ENCODE results near the gene ZBTB46.

DNA sequence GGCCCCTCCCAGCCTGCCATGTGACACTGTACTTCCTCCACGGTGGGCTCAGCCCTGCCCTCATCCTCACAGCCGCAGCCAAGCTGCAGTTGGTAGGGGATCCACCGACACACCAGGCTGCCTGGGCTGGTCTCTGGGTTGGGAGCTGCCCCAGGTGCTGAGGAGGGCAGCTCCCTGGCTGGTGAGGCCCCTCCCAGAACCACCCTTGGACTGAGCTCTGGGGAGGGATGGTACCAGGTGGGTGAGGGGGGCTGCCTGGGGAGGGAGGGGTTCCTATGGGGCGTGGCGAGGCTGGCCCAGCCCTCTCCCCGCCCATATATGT lies 134.8 kb downstream of the ZBTB46 start:
- no peak for TF ChIP-seq ZNF600 (tag by site-specific recombination; IDR thresholded peaks at IDR 0.05)
- no peak for TF ChIP-seq YY1 (tag by site-specific recombination; IDR thresholded peaks at IDR 0.05)
- TF ChIP-seq, protein P1, sequence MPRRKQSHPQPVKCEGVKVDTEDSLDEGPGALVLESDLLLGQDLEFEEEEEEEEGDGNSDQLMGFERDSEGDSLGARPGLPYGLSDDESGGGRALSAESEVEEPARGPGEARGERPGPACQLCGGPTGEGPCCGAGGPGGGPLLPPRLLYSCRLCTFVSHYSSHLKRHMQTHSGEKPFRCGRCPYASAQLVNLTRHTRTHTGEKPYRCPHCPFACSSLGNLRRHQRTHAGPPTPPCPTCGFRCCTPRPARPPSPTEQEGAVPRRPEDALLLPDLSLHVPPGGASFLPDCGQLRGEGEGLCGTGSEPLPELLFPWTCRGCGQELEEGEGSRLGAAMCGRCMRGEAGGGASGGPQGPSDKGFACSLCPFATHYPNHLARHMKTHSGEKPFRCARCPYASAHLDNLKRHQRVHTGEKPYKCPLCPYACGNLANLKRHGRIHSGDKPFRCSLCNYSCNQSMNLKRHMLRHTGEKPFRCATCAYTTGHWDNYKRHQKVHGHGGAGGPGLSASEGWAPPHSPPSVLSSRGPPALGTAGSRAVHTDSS (tag by site-specific recombination; IDR thresholded peaks at IDR 0.05), result no peak
- TF ChIP-seq, protein P2, sequence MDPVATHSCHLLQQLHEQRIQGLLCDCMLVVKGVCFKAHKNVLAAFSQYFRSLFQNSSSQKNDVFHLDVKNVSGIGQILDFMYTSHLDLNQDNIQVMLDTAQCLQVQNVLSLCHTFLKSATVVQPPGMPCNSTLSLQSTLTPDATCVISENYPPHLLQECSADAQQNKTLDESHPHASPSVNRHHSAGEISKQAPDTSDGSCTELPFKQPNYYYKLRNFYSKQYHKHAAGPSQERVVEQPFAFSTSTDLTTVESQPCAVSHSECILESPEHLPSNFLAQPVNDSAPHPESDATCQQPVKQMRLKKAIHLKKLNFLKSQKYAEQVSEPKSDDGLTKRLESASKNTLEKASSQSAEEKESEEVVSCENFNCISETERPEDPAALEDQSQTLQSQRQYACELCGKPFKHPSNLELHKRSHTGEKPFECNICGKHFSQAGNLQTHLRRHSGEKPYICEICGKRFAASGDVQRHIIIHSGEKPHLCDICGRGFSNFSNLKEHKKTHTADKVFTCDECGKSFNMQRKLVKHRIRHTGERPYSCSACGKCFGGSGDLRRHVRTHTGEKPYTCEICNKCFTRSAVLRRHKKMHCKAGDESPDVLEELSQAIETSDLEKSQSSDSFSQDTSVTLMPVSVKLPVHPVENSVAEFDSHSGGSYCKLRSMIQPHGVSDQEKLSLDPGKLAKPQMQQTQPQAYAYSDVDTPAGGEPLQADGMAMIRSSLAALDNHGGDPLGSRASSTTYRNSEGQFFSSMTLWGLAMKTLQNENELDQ (tag by site-specific recombination; IDR thresholded peaks at IDR 0.05; ENCODE audit: low read depth), result no peak
- TF ChIP-seq ZBTB26 (tag by site-specific recombination; optimal IDR thresholded peaks at IDR 0.05), result no peak
- TF ChIP-seq ZNF302 (tag by site-specific recombination; IDR thresholded peaks at IDR 0.05; ENCODE audit: low read depth), result no peak
